WTC11 (cell line): ENCODE results near the gene YDJC. TPM values are rescaled to one million over a fixed set of nuclear protein-coding genes. Genes with fewer than 3 reads are reported as not detected.

Source experiments
- ATAC-seq: fragments of 200-7000 bp; cut with Tn5 transposase; 2 replicates; pipeline ENCODE4 v1.10.0; 2021; ENCODE audit warnings: mild to moderate bottlenecking, moderate library complexity
- CTCF ChIA-PET: fragments of 300-600 bp; sonication (Branson Sonifier 250); formaldehyde crosslinking; loops from one replicate; lab custom pipeline; 2021; ENCODE audit warnings: antibody characterized with exemption; lab: Charles Lee
- POLR2A ChIA-PET: fragments of 350-600 bp; sonication (Branson Sonifier 250); formaldehyde crosslinking; loops from one replicate; lab custom pipeline; 2021; ENCODE audit warnings: antibody characterized with exemption; lab: Charles Lee
- DNase-seq: peaks from one replicate; pipeline ENCODE4 v3.0.0; 2021; ENCODE audit warnings: low spot score
- H3K27ac Mint-ChIP-seq: 2 replicates; pipeline ENCODE4 v1.8.0; 2021; ENCODE audit warnings: mixed read lengths
- H3K27me3 Mint-ChIP-seq: 2 replicates; pipeline ENCODE4 v1.8.0; 2021; ENCODE audit warnings: low read depth, mild to moderate bottlenecking, moderate library complexity, mixed read lengths
- H3K36me3 Mint-ChIP-seq: 2 replicates; pipeline ENCODE4 v1.8.0; 2021; ENCODE audit warnings: mixed read lengths
- H3K4me1 Mint-ChIP-seq: 2 replicates; pipeline ENCODE4 v1.8.0; 2022; ENCODE audit warnings: mixed read lengths
- H3K4me3 Mint-ChIP-seq: 2 replicates; pipeline ENCODE4 v1.8.0; 2021; ENCODE audit warnings: mild to moderate bottlenecking, moderate library complexity, mixed read lengths
- H3K9me3 Mint-ChIP-seq: 2 replicates; pipeline ENCODE4 v1.8.0; 2021; ENCODE audit warnings: mixed read lengths
- CBFB ChIP-seq: sonication (generic); formaldehyde crosslinking; IDR thresholded peaks from 2 replicates; pipeline ENCODE4 v1.8.1; 2022; ENCODE audit warnings: mild to moderate bottlenecking, low read depth, missing genetic modification reagents
- CDX4 ChIP-seq: fragments of 250-450 bp; sonication (Bioruptor Pico); IDR thresholded peaks from 2 replicates; pipeline ENCODE4 v1.9.0; 2021; ENCODE audit warnings: moderate library complexity, mild to moderate bottlenecking, inconsistent platforms, borderline replicate concordance
- E2F1 ChIP-seq: sonication (generic); formaldehyde crosslinking; IDR thresholded peaks from 2 replicates; pipeline ENCODE4 v1.8.0; 2022; ENCODE audit warnings: mild to moderate bottlenecking, missing genetic modification reagents
- E2F5 ChIP-seq: sonication (generic); formaldehyde crosslinking; IDR thresholded peaks from 2 replicates; pipeline ENCODE4 v1.8.1; 2022; ENCODE audit warnings: mild to moderate bottlenecking, moderate library complexity, missing genetic modification reagents
- EMX1 ChIP-seq: fragments of 250-450 bp; sonication (Bioruptor Pico); IDR thresholded peaks from 2 replicates; pipeline ENCODE4 v1.8.0; 2021; ENCODE audit warnings: mild to moderate bottlenecking
- FOXJ3 ChIP-seq: sonication (generic); formaldehyde crosslinking; IDR thresholded peaks from 2 replicates; pipeline ENCODE4 v1.9.0; 2021; ENCODE audit warnings: missing genetic modification reagents, mild to moderate bottlenecking, borderline replicate concordance
- FOXK1 ChIP-seq: sonication (generic); formaldehyde crosslinking; IDR thresholded peaks from 2 replicates; pipeline ENCODE4 v1.8.0; 2022; ENCODE audit warnings: mild to moderate bottlenecking, moderate library complexity, missing genetic modification reagents
- FOXP4 ChIP-seq: sonication (generic); formaldehyde crosslinking; IDR thresholded peaks from 2 replicates; pipeline ENCODE4 v1.8.0; 2022; ENCODE audit warnings: mild to moderate bottlenecking, missing genetic modification reagents
- KAT7 ChIP-seq: sonication (generic); formaldehyde crosslinking; IDR thresholded peaks from 2 replicates; pipeline ENCODE4 v1.8.1; 2023; ENCODE audit warnings: missing genetic modification reagents, mild to moderate bottlenecking, borderline replicate concordance
- NFATC4 ChIP-seq: fragments of 250-450 bp; sonication (Bioruptor Pico); IDR thresholded peaks from 2 replicates; pipeline ENCODE4 v1.9.0; 2021; ENCODE audit warnings: mild to moderate bottlenecking
- SP1 ChIP-seq: sonication (generic); formaldehyde crosslinking; conservative IDR thresholded peaks from 2 replicates; pipeline ENCODE4 v1.8.1; 2022; ENCODE audit warnings: missing genetic modification reagents
- STAT6 ChIP-seq: sonication (generic); formaldehyde crosslinking; conservative IDR thresholded peaks from 2 replicates; pipeline ENCODE4 v1.8.1; 2023; ENCODE audit warnings: mild to moderate bottlenecking, low read depth, missing genetic modification reagents, moderate library complexity
- TEAD1 ChIP-seq: sonication (generic); formaldehyde crosslinking; IDR thresholded peaks from 2 replicates; pipeline ENCODE4 v1.8.0; 2022; ENCODE audit warnings: mild to moderate bottlenecking, missing genetic modification reagents
- ZNF232 ChIP-seq: sonication (generic); formaldehyde crosslinking; IDR thresholded peaks from 2 replicates; pipeline ENCODE4 v1.8.0; 2022; ENCODE audit warnings: mild to moderate bottlenecking, missing genetic modification reagents
- ZNF396 ChIP-seq: fragments of 250-450 bp; sonication (Bioruptor Pico); IDR thresholded peaks from 2 replicates; pipeline ENCODE4 v1.8.0; 2021; ENCODE audit warnings: mild to moderate bottlenecking, moderate library complexity, borderline replicate concordance
- ZNF425 ChIP-seq: fragments of 250-450 bp; sonication (Bioruptor Pico); conservative IDR thresholded peaks from 2 replicates; pipeline ENCODE4 v1.9.0; 2021; ENCODE audit warnings: mild to moderate bottlenecking
- ZNF671 ChIP-seq: fragments of 250-450 bp; sonication (Bioruptor Pico); IDR thresholded peaks from 2 replicates; pipeline ENCODE4 v1.8.0; 2021; ENCODE audit warnings: mild to moderate bottlenecking
- total RNA-seq: library from RNA; stranded (reverse); gene quantifications from 3 replicates; pipeline ENCODE4 v1.2.3, GENCODE V29; 2021

The YDJC gene
- total RNA-seq, 1 experiment from 2014 or later = 39.8 TPM

- no peaks in the 10 kb centered on the region for H3K36me3 Mint-ChIP-seq
- ATAC-seq = no peak
- TF ChIP-seq FOXP4 = no peak
- TF ChIP-seq FOXJ3 = no peak
- TF ChIP-seq CBFB (CRISPR knock-in tag) = no peak
- no peak for TF ChIP-seq E2F1 (CRISPR knock-in tag)
- TF ChIP-seq TEAD1 (CRISPR knock-in tag) = no peak
- DNase-seq = no peak
- CTCF ChIA-PET = interaction anchor here (0.6 to 2.3 kb wide), 2 partner anchors 9 to 10 kb away, joined by 4 to 9 read pairs; no protein-coding TSS in a partner anchor
- no peak overlapping the region for H3K27ac Mint-ChIP-seq
- H3K27me3 Mint-ChIP-seq = peaks cover 20% of the 10 kb centered on the region
- H3K4me3 Mint-ChIP-seq = no peak overlapping the region
- H3K9me3 Mint-ChIP-seq = no peaks in the 10 kb centered on the region; the same call in 1 of the 2 replicates
- POLR2A ChIA-PET = no interaction called here
- peaks cover 7% of the 10 kb centered on the region for H3K4me1 Mint-ChIP-seq
Measured at GRCh38 chr22:21636629-21637218, 6.9 kb upstream of the YDJC start.

GRCh38 chr22:21635771-21636510 lies 6.1 kb upstream of the YDJC start:
- H3K4me3 Mint-ChIP-seq = no peak overlapping the region
- TF ChIP-seq ZNF232 (CRISPR knock-in tag) (no peak), FOXJ3 (no peak), E2F5 (CRISPR knock-in tag) (no peak), FOXK1 (CRISPR knock-in tag) (no peak), ZNF671 (CRISPR knock-in tag) (no peak), SP1 (CRISPR knock-in tag) (no peak), STAT6 (no peak), EMX1 (no peak), ZNF396 (no peak), CDX4 (CRISPR knock-in tag) (no peak), NFATC4 (CRISPR knock-in tag) (no peak), CBFB (CRISPR knock-in tag) (no peak), ZNF425 (CRISPR knock-in tag) (no peak), KAT7 (CRISPR knock-in tag) (no peak)

More at GRCh38 chr22:21635771-21636510, 6.1 kb upstream of the YDJC start:
- CTCF ChIA-PET = interaction anchor here (0.6 to 2.3 kb wide), 3 partner anchors 10 to 13 kb away, joined by 4 to 9 read pairs (median 4); no protein-coding TSS in a partner anchor
- ATAC-seq = no peak
- POLR2A ChIA-PET = no interaction called here
- H3K27ac Mint-ChIP-seq = no peak overlapping the region
- H3K9me3 Mint-ChIP-seq = no peaks in the 10 kb centered on the region; the same call in 1 of the 2 replicates
- peaks cover 23% of the 10 kb centered on the region for H3K27me3 Mint-ChIP-seq
- H3K36me3 Mint-ChIP-seq = no peaks in the 10 kb centered on the region
- no peak for DNase-seq
- H3K4me1 Mint-ChIP-seq = peaks cover 2% of the 10 kb centered on the region
